RCC 7860 (cell line): ENCODE results near the gene BNIP5.

ENCODE experiments used
- DNase-seq: peaks from one replicate; pipeline ENCODE4 v3.0.0-alpha.2; 2015; ENCODE audit warnings: low spot score
- FAIRE-seq: peaks from 2 replicates; lab custom pipeline; 2012; peaks lifted over from hg19 to GRCh38; lab: Jason Lieb, UNC

Gene BNIP5

GRCh38 chr6:36336779-36337241 lies at the start of gene BNIP5:
BNIP5 (minus strand) TSS chr6:36336888; CDS start chr6:36330690, 6,198 bp downstream.
- DNase-seq, result no peak
- no peak for FAIRE-seq

GRCh38 chr6:36384095-36384494 lies 47.4 kb upstream of the BNIP5 start:
- DNase-seq (no peak), FAIRE-seq (no peak)

- DNase-seq (no peak), FAIRE-seq (no peak)
These were observed 46.9 kb upstream of the BNIP5 start for GRCh38 chr6:36383606-36384005.

- no peak for DNase-seq
- FAIRE-seq, result no peak
These were observed 46.3 kb upstream of the BNIP5 start for GRCh38 chr6:36382976-36383375.

GRCh38 chr6:36381502-36382389 lies 45.1 kb upstream of the BNIP5 start:
- no peak for FAIRE-seq
- no peak for DNase-seq

GRCh38 chr6:36380166-36380565 lies 43.5 kb upstream of the BNIP5 start:
- DNase-seq, result no peak
- no peak for FAIRE-seq

GRCh38 chr6:36378936-36379335 lies 42.2 kb upstream of the BNIP5 start:
- no peak for FAIRE-seq
- DNase-seq, result no peak

GRCh38 chr6:36378243-36378920 lies 41.7 kb upstream of the BNIP5 start:
- no peak for FAIRE-seq

GRCh38 chr6:36377594-36377993 lies 40.9 kb upstream of the BNIP5 start:
- no peak for FAIRE-seq

More at GRCh38 chr6:36378243-36378920, 41.7 kb upstream of the BNIP5 start:
- no peak for DNase-seq

GRCh38 chr6:36376742-36377141 lies 40.1 kb upstream of the BNIP5 start:
- FAIRE-seq (no peak), DNase-seq (no peak)

More at GRCh38 chr6:36377594-36377993, 40.9 kb upstream of the BNIP5 start:
- DNase-seq, result no peak

GRCh38 chr6:36376183-36376582 lies 39.5 kb upstream of the BNIP5 start:
- FAIRE-seq, result no peak

GRCh38 chr6:36375644-36376155 lies 39.0 kb upstream of the BNIP5 start:
- no peak for DNase-seq
- FAIRE-seq, result no peak

More at GRCh38 chr6:36376183-36376582, 39.5 kb upstream of the BNIP5 start:
- no peak for DNase-seq

GRCh38 chr6:36374972-36375371 lies 38.3 kb upstream of the BNIP5 start:
- DNase-seq, result no peak
- no peak for FAIRE-seq

GRCh38 chr6:36374194-36374593 lies 37.5 kb upstream of the BNIP5 start:
- DNase-seq, result no peak
- FAIRE-seq, result no peak

- FAIRE-seq (no peak), DNase-seq (no peak)
These were observed 36.8 kb upstream of the BNIP5 start for GRCh38 chr6:36373368-36374019.

- FAIRE-seq (no peak), DNase-seq (no peak)
These were observed 35.4 kb upstream of the BNIP5 start for GRCh38 chr6:36372088-36372487.

- DNase-seq (no peak), FAIRE-seq (no peak)
These were observed 34.5 kb upstream of the BNIP5 start for GRCh38 chr6:36371211-36371610.

- FAIRE-seq (no peak), DNase-seq (no peak)
These were observed 34.0 kb upstream of the BNIP5 start for GRCh38 chr6:36370638-36371037.

- FAIRE-seq, result no peak
- peak; percentile 85 for DNase-seq
These were observed 32.5 kb upstream of the BNIP5 start for GRCh38 chr6:36368921-36369865.

GRCh38 chr6:36368421-36368820 lies 31.7 kb upstream of the BNIP5 start:
- no peak for DNase-seq
- no peak for FAIRE-seq
